ENCODE measurements around the gene IL1RL2. TPM values are rescaled to one million over a fixed set of nuclear protein-coding genes. Genes with fewer than 3 reads are reported as not detected.

The IL1RL2 gene
- total and polyA plus RNA-seq, 4 donors = 0.98 to 2.0 (median 1.3) TPM

GRCh38 chr2:102251849-102252203, 65.0 kb downstream of the IL1RL2 start:
- no peak overlapping the region for H3K9ac ChIP-seq (ENCODE audit: low read depth in 1 of 2, low read length in 2 of 2)
- WGBS = 15% methylated on average over 1 of the region's 1 CpG
- H3K36me3 ChIP-seq (ENCODE audit: control insufficient read depth in 4 of 4, insufficient read depth in 3 of 4, low read depth in 1 of 4, low read length in 3 of 4) = no peaks in the 10 kb centered on the region
- H3K4me1 ChIP-seq (ENCODE audit: control insufficient read depth in 4 of 4, insufficient read depth in 4 of 4, low read length in 3 of 4) = peaks cover 0 to 9% (median 5%) of the 10 kb centered on the region in 4 donors
- TF ChIP-seq ZBTB33 (IDR thresholded peaks at IDR 0.05) (no peak), HNF4G (IDR thresholded peaks at IDR 0.05) (no peak), SP1 (IDR thresholded peaks at IDR 0.05) (no peak), RAD21 (IDR thresholded peaks at IDR 0.05) (no peak), ATF3 (IDR thresholded peaks at IDR 0.05) (no peak), FOXA1 (IDR thresholded peaks at IDR 0.05) (no peak), GABPA (IDR thresholded peaks at IDR 0.05 in 1 of 2, conservative IDR thresholded peaks at IDR 0.05 in 1 of 2) (no peak)
- no peaks in the 10 kb centered on the region for H3K27me3 ChIP-seq (ENCODE audit: control insufficient read depth in 4 of 4, insufficient read depth in 4 of 4, low read length in 3 of 4)
- DNase-seq (ENCODE audit: low spot score) = no peak
- no peak overlapping the region for H3K27ac ChIP-seq (ENCODE audit: low read depth in 1 of 2, low read length in 2 of 2)
- no peak overlapping the region for H3K4me3 ChIP-seq (ENCODE audit: low read depth in 1 of 3, low read length in 3 of 3)
- H3K9me3 ChIP-seq (ENCODE audit: control insufficient read depth in 4 of 4, low read length in 3 of 4) = no peaks in the 10 kb centered on the region

GRCh38 chr2:102252236-102252635, 65.4 kb downstream of the IL1RL2 start:
- Histone ChIP-seq H3K9me3 (ENCODE audit: control insufficient read depth in 4 of 4, low read length in 3 of 4) (no peaks in the 10 kb centered on the region), H3K4me1 (ENCODE audit: control insufficient read depth in 4 of 4, insufficient read depth in 4 of 4, low read length in 3 of 4) (peaks cover 0 to 9% (median 5%) of the 10 kb centered on the region in 4 donors), H3K4me3 (ENCODE audit: low read depth in 1 of 3, low read length in 3 of 3) (no peak overlapping the region), H3K27ac (ENCODE audit: low read depth in 1 of 2, low read length in 2 of 2) (no peak overlapping the region), H3K36me3 (ENCODE audit: control insufficient read depth in 4 of 4, insufficient read depth in 3 of 4, low read depth in 1 of 4, low read length in 3 of 4) (no peaks in the 10 kb centered on the region), H3K9ac (ENCODE audit: low read depth in 1 of 2, low read length in 2 of 2) (no peak overlapping the region), H3K27me3 (ENCODE audit: control insufficient read depth in 4 of 4, insufficient read depth in 4 of 4, low read length in 3 of 4) (no peaks in the 10 kb centered on the region)
- DNase-seq (ENCODE audit: low spot score) = no peak
- 96% methylated on average over 2 of the region's 2 CpGs for WGBS
- TF ChIP-seq RAD21 (IDR thresholded peaks at IDR 0.05) = no peak
- no peak for TF ChIP-seq YY1 (IDR thresholded peaks at IDR 0.05)
- TF ChIP-seq CTCF (IDR thresholded peaks at IDR 0.05; ENCODE audit: low read depth, low read length, missing input control) = no peak
- TF ChIP-seq HNF4A (conservative IDR thresholded peaks at IDR 0.05) = no peak
- TF ChIP-seq TAF1 (conservative IDR thresholded peaks at IDR 0.05) = no peak
- TF ChIP-seq GABPA (IDR thresholded peaks at IDR 0.05 in 1 of 2, conservative IDR thresholded peaks at IDR 0.05 in 1 of 2) = no peak
- no peak for TF ChIP-seq HNF4G (IDR thresholded peaks at IDR 0.05)
- no peak for TF ChIP-seq ZBTB33 (IDR thresholded peaks at IDR 0.05)
- no peak for TF ChIP-seq SP1 (IDR thresholded peaks at IDR 0.05)
- TF ChIP-seq REST (IDR thresholded peaks at IDR 0.05) = no peak
- no peak for TF ChIP-seq ATF3 (IDR thresholded peaks at IDR 0.05)
- no peak for TF ChIP-seq EGR1 (IDR thresholded peaks at IDR 0.05; ENCODE audit: low read depth in 2 of 2)
- TF ChIP-seq MAX (IDR thresholded peaks at IDR 0.05) = no peak
- no peak for TF ChIP-seq FOXA2 (IDR thresholded peaks at IDR 0.05)
- no peak for TF ChIP-seq FOXA1 (IDR thresholded peaks at IDR 0.05)
- no peak for TF ChIP-seq NR2F2 (IDR thresholded peaks at IDR 0.05)
- TF ChIP-seq RXRA (IDR thresholded peaks at IDR 0.05) = no peak
- TF ChIP-seq JUND (IDR thresholded peaks at IDR 0.05) = no peak
